CD4-positive, alpha-beta T cell treated with Interleukin-15 for 4 hours (primary cell): Measurements from ENCODE around the gene RBM11.

Experiments
- DNase-seq: peaks from one replicate; pipeline ENCODE4 v3.0.0-alpha.2; 2020; ENCODE audit warnings: low spot score

RBM11 gene

GRCh38 chr21:14271053-14271452, 55.1 kb downstream of the RBM11 start:
- no peak for DNase-seq

- DNase-seq: no peak
Measured at GRCh38 chr21:14271641-14272040, 55.7 kb downstream of the RBM11 start.

GRCh38 chr21:14273736-14274538, 58.0 kb downstream of the RBM11 start:
- DNase-seq: no peak

GRCh38 chr21:14275702-14276205, 59.8 kb downstream of the RBM11 start:
- DNase-seq: no peak
